H1 (cell line): ENCODE data around the gene POLR1D. TPM values are rescaled to one million over a fixed set of nuclear protein-coding genes. Genes with fewer than 3 reads are reported as not detected.

Source experiments
- CTCF ChIA-PET: fragments of 300-600 bp; sonication (Branson Sonifier 250); formaldehyde crosslinking; loops from one replicate; lab custom pipeline; 2021; ENCODE audit not compliant: partially characterized antibody; lab: Charles Lee
- POLR2A ChIA-PET: fragments of 300-600 bp; sonication (Branson Sonifier 250); formaldehyde crosslinking; loops from one replicate; lab custom pipeline; 2021; ENCODE audit warnings: inconsistent platforms; ENCODE audit not compliant: partially characterized antibody; lab: Charles Lee
- DNase-seq, 2 experiments: peaks; one replicate each; pipeline versions ENCODE4 v3.0.0 to v3.0.0-alpha.2; 2010 to 2022; ENCODE audit warnings: low spot score in 2 of 2, low read depth in 1 of 2, mixed read lengths in 1 of 2
- FAIRE-seq: peaks from 2 replicates; lab custom pipeline; 2011; peaks lifted over from hg19 to GRCh38; lab: Jason Lieb, UNC
- H2AFZ ChIP-seq: 2 replicates; pipeline ENCODE4 v1.8.1; 2012; ENCODE audit warnings: low read length, inconsistent platforms
- H2AK5ac ChIP-seq: 2 replicates; pipeline ENCODE4 v1.6.1; 2013; ENCODE audit warnings: low read depth, low read length
- H2BK120ac ChIP-seq: replicated peaks from 2 replicates; pipeline ENCODE3; 2013; ENCODE audit warnings: low read depth, low read length, inconsistent platforms
- H2BK12ac ChIP-seq: 2 replicates; pipeline ENCODE4 v1.6.1; 2013; ENCODE audit warnings: low read depth, low read length
- H2BK15ac ChIP-seq: 2 replicates; pipeline ENCODE4 v1.6.1; 2013; ENCODE audit warnings: low read length
- H2BK20ac ChIP-seq: 2 replicates; pipeline ENCODE4 v1.6.1; 2013; ENCODE audit warnings: low read length
- H2BK5ac ChIP-seq: 2 replicates; pipeline ENCODE4 v1.6.1; 2013; ENCODE audit warnings: low read depth, low read length
- H3K14ac ChIP-seq: 2 replicates; pipeline ENCODE4 v1.6.1; 2013; ENCODE audit warnings: inconsistent platforms; ENCODE audit not compliant: insufficient read length
- H3K18ac ChIP-seq: 2 replicates; pipeline ENCODE4 v1.6.1; 2013; ENCODE audit warnings: low read length; ENCODE audit errors: extremely low read depth
- H3K23ac ChIP-seq: 2 replicates; pipeline ENCODE4 v1.6.1; 2013; ENCODE audit warnings: inconsistent platforms; ENCODE audit not compliant: insufficient read length
- H3K23me2 ChIP-seq: 2 replicates; pipeline ENCODE4 v1.6.1; 2013; ENCODE audit warnings: low read depth, low read length
- H3K27ac ChIP-seq: 2 replicates; pipeline ENCODE4 v1.6.1; 2011; ENCODE audit warnings: low read depth, low read length, inconsistent platforms
- H3K27me3 ChIP-seq, 4 experiments: replicated peaks in 1 of 4; 1 replicate in 1 of 4; 2 replicates in 3 of 4; pipeline versions ENCODE4 v1.6.1 to v1.8.1; 2011 to 2013; ENCODE audit warnings: low read length in 3 of 4, mild to moderate bottlenecking in 3 of 4, inconsistent platforms in 2 of 4, mixed read lengths in 2 of 4, moderate library complexity in 1 of 4; ENCODE audit not compliant: control insufficient read depth in 3 of 4, insufficient read depth in 3 of 4; ENCODE audit errors: extremely low read depth in 1 of 4
- H3K36me3 ChIP-seq, 4 experiments: 2 replicates each; pipeline versions ENCODE4 v1.6.1 to v1.8.1; 2011 to 2013; ENCODE audit warnings: mild to moderate bottlenecking in 4 of 4, low read length in 3 of 4, moderate library complexity in 2 of 4, control low read depth in 1 of 4, inconsistent platforms in 1 of 4; ENCODE audit not compliant: insufficient read depth in 4 of 4, control insufficient read depth in 2 of 4
- H3K4ac ChIP-seq: replicated peaks from 2 replicates; pipeline ENCODE3; 2013; ENCODE audit warnings: low read length, low read depth, mixed read lengths, inconsistent platforms; ENCODE audit not compliant: insufficient read length
- H3K4me1 ChIP-seq, 4 experiments: replicated peaks in 1 of 4; 1 replicate in 1 of 4; 2 replicates in 3 of 4; pipeline versions ENCODE4 v1.6.1 to v1.8.1; 2011 to 2013; ENCODE audit warnings: low read length in 3 of 4, inconsistent platforms in 2 of 4, mixed read lengths in 1 of 4; ENCODE audit not compliant: insufficient read depth in 4 of 4, control insufficient read depth in 3 of 4
- H3K4me2 ChIP-seq, 2 experiments: 2 replicates each; pipeline versions ENCODE4 v1.6.1 to v1.8.1; 2011 to 2013; ENCODE audit warnings: low read depth in 2 of 2, low read length in 2 of 2, control low read depth in 1 of 2, inconsistent platforms in 1 of 2, mild to moderate bottlenecking in 1 of 2; ENCODE audit not compliant: insufficient read depth in 1 of 2
- H3K4me3 ChIP-seq, 4 experiments: fragments of 200-600, 300-600 bp in 1 of 4; sonication (generic), shearing (Covaris generic), sonication (Bioruptor Twin) in 1 of 4; 2 replicates each; pipeline versions ENCODE4 v1.5.1 to v1.8.1; 2011 to 2016; ENCODE audit warnings: low read length in 4 of 4, low read depth in 3 of 4, control low read depth in 2 of 4, inconsistent platforms in 2 of 4, mild to moderate bottlenecking in 2 of 4, mixed read lengths in 1 of 4, moderate library complexity in 1 of 4; ENCODE audit not compliant: insufficient read depth in 2 of 4; ENCODE audit errors: extremely low read depth in 1 of 4
- H3K56ac ChIP-seq: replicated peaks from 2 replicates; pipeline ENCODE3; 2013; ENCODE audit warnings: low read depth, mild to moderate bottlenecking, mixed read lengths, low read length, inconsistent platforms; ENCODE audit not compliant: insufficient read length
- H3K79me1 ChIP-seq: 2 replicates; pipeline ENCODE4 v1.6.1; 2013; ENCODE audit warnings: low read depth, low read length, control low read depth
- H3K79me2 ChIP-seq, 2 experiments: 2 replicates each; pipeline versions ENCODE4 v1.6.1 to v1.8.1; 2012 to 2013; ENCODE audit warnings: low read length in 2 of 2, mild to moderate bottlenecking in 2 of 2, inconsistent platforms in 1 of 2; ENCODE audit not compliant: insufficient read depth in 2 of 2, control insufficient read depth in 1 of 2
- H3K9ac ChIP-seq, 4 experiments: replicated peaks in 1 of 4; 1 replicate in 1 of 4; 2 replicates in 3 of 4; pipeline versions ENCODE4 v1.6.1 to v1.8.1; 2011 to 2013; ENCODE audit warnings: low read depth in 3 of 4, low read length in 3 of 4, control low read depth in 2 of 4, mild to moderate bottlenecking in 2 of 4, moderate library complexity in 2 of 4, inconsistent platforms in 1 of 4; ENCODE audit errors: extremely low read depth in 1 of 4
- H3K9me3 ChIP-seq, 2 experiments: 2 replicates each; pipeline versions ENCODE4 v1.6.1 to v1.8.1; 2012 to 2013; ENCODE audit warnings: mild to moderate bottlenecking in 2 of 2, moderate library complexity in 2 of 2, control low read depth in 1 of 2, inconsistent platforms in 1 of 2, low read depth in 1 of 2, low read length in 1 of 2, mixed read lengths in 1 of 2; ENCODE audit not compliant: insufficient read depth in 2 of 2
- H4K20me1 ChIP-seq, 2 experiments: replicated peaks in 1 of 2; 2 replicates each; pipeline versions ENCODE3 to v1.8.1; 2011 to 2013; ENCODE audit warnings: inconsistent platforms in 2 of 2, low read length in 2 of 2, mild to moderate bottlenecking in 1 of 2; ENCODE audit not compliant: insufficient read depth in 2 of 2, control insufficient read depth in 1 of 2
- H4K5ac ChIP-seq: 2 replicates; pipeline ENCODE4 v1.6.1; 2013; ENCODE audit warnings: low read length, low read depth, mixed read lengths, inconsistent platforms; ENCODE audit not compliant: insufficient read length
- H4K8ac ChIP-seq: 2 replicates; pipeline ENCODE4 v1.8.0; 2013; ENCODE audit warnings: mild to moderate bottlenecking, moderate library complexity, low read length, inconsistent platforms; ENCODE audit not compliant: insufficient read depth; ENCODE audit errors: extremely low read depth
- H4K91ac ChIP-seq: replicated peaks from 2 replicates; pipeline ENCODE3; 2013; ENCODE audit warnings: low read length, mixed read lengths, inconsistent platforms; ENCODE audit not compliant: insufficient read length
- CBX8 ChIP-seq: fragments of 300-800, 300-1000 bp; sonication (generic); IDR thresholded peaks from 2 replicates; pipeline ENCODE4 v1.7.1; 2016; ENCODE audit warnings: low read depth, low read length, borderline replicate concordance
- KDM4A ChIP-seq: IDR thresholded peaks from one replicate; pipeline ENCODE4 v1.7.1; 2012; ENCODE audit warnings: low read depth, mild to moderate bottlenecking, moderate library complexity, low read length, inconsistent platforms; ENCODE audit not compliant: severe bottlenecking
- MAX ChIP-seq: IDR thresholded peaks from 2 replicates; pipeline ENCODE4 v1.6.1; 2012; ENCODE audit warnings: inconsistent platforms
- WGBS, 2 experiments: shearing (Covaris generic) in 1 of 2; methylation state at CpG; one replicate each; pipeline versions ENCODE4 v1.1.6 to v1.1.7; 2013 to 2015; ENCODE audit warnings: low lambda C conversion rate in 2 of 2, mixed read lengths in 2 of 2, inconsistent platforms in 1 of 2, low coverage in 1 of 2, missing lambda C conversion rate in 1 of 2; ENCODE audit not compliant: insufficient replicate concordance in 2 of 2, insufficient coverage in 1 of 2, insufficient read length in 1 of 2; ENCODE audit errors: extremely low coverage in 1 of 2, missing lambda C conversion rate in 1 of 2; 5-methylcytosine and 5-hydroxymethylcytosine counted together
- polyA plus RNA-seq, 7 experiments: library from polyadenylated mRNA; depleted of rRNA in 3 of 7; stranded (reverse) in 5 of 7; unstranded in 2 of 7; fragments of >200 nt in 5 of 7; fragments of 200-250 nt in 2 of 7; gene quantifications; 1 replicate in 5 of 7; 2 replicates in 1 of 7; 4 replicates in 1 of 7; pipeline versions ENCODE4 v1.2.1 to v1.2.3, GENCODE V29; 2011 to 2013; ENCODE audit warnings: missing spikeins in 2 of 7, mixed read lengths in 2 of 7
- total RNA-seq: library from RNA; stranded (reverse); fragmentation: NEBNext Ultra II Directional; extraction: Animal tissue kit (Norgen Biotek cat#: 25700); gene quantifications from 2 replicates; pipeline ENCODE4 v1.2.1, GENCODE V29; 2021

The POLR1D gene
- total and polyA plus RNA-seq, 2 of the 8 experiments (the other 6 are each of a cell fraction or from before 2014, with no cell fraction given): 226 to 232 TPM

- Histone ChIP-seq H2AK5ac (no peak overlapping the region), H3K4me2 (no peak overlapping the region), H3K4ac (no peak overlapping the region)
- TF ChIP-seq MAX: no peak
- no peak for TF ChIP-seq CBX8
- TF ChIP-seq KDM4A: no peak
- TF ChIP-seq, all 59 proteins: peak for 0
- Histone ChIP-seq H3K56ac (no peak overlapping the region), H3K79me1 (no peaks in the 10 kb centered on the region), H3K14ac (no peak overlapping the region), H4K5ac (no peak overlapping the region), H3K18ac (no peak overlapping the region), H2BK120ac (no peak overlapping the region), H4K20me1 (no peaks in the 10 kb centered on the region), H2AFZ (no peak overlapping the region), H3K27ac (no peak overlapping the region), H3K27me3 (peaks cover 0 to 1% (median 0%) of the 10 kb centered on the region in 4 experiments; a peak in 1 of 7 replicates), H3K23me2 (no peaks in the 10 kb centered on the region), H2BK20ac (no peak overlapping the region), H3K23ac (no peak overlapping the region), H2BK15ac (no peak overlapping the region), H3K4me1 (no peaks in the 10 kb centered on the region), H3K79me2 (peaks cover 0 to 18% of the 10 kb centered on the region in 2 experiments; a peak in 2 of 4 replicates), H3K4me3 (no peak overlapping the region), H4K8ac (no peak overlapping the region), H3K9ac (no peak overlapping the region), H3K36me3 (no peaks in the 10 kb centered on the region), H4K91ac (no peak overlapping the region), H3K9me3 (no peaks in the 10 kb centered on the region), H2BK5ac (no peak overlapping the region), H2BK12ac (no peak overlapping the region)
- DNase-seq (no peak), FAIRE-seq (no peak)
- POLR2A ChIA-PET: no interaction called here
- CTCF ChIA-PET: no interaction called here
- 85% methylated on average over 4 of the region's 4 CpGs; no CpG with 5 or more reads in 1 of the 2 experiments for WGBS, 2 experiments
Observed at GRCh38 chr13:27583645-27584044, 38.0 kb upstream of the POLR1D start.
